NCI-H128 (cell line): ENCODE results near the gene CLSTN2.
A peak's percentile ranks its signal among the peaks of the same experiment; 100 is the strongest.

ENCODE experiments used
- DNase-seq: peaks from one replicate; lab custom pipeline; 2025; ENCODE audit not compliant: unreplicated experiment; lab: John Stamatoyannopoulos, UW

The CLSTN2 gene

GRCh38 chr3:139935016-139935865 lies at the start of gene CLSTN2:
Gene CLSTN2 (plus strand): TSS chr3:139935185.
- peak; percentile 71 for DNase-seq

- no peak for DNase-seq
These were observed 47.6 kb upstream of the CLSTN2 start for GRCh38 chr3:139887431-139887830.

GRCh38 chr3:139888561-139889140 lies 46.3 kb upstream of the CLSTN2 start:
- no peak for DNase-seq

GRCh38 chr3:139893267-139893962 lies 41.6 kb upstream of the CLSTN2 start:
- no peak for DNase-seq

- DNase-seq = no peak
These were observed 40.9 kb upstream of the CLSTN2 start for GRCh38 chr3:139893963-139894642.

- DNase-seq = no peak
These were observed 40.4 kb upstream of the CLSTN2 start for GRCh38 chr3:139894643-139894989.

GRCh38 chr3:139897759-139898158 lies 37.2 kb upstream of the CLSTN2 start:
- no peak for DNase-seq

- no peak for DNase-seq
These were observed 28.6 kb upstream of the CLSTN2 start for GRCh38 chr3:139906418-139906817.

GRCh38 chr3:139909811-139910210 lies 25.2 kb upstream of the CLSTN2 start:
- DNase-seq = no peak

- DNase-seq = no peak
These were observed 18.7 kb upstream of the CLSTN2 start for GRCh38 chr3:139916271-139916670.

- no peak for DNase-seq
These were observed 17.7 kb upstream of the CLSTN2 start for GRCh38 chr3:139917226-139917785.

- no peak for DNase-seq
These were observed 6.1 kb upstream of the CLSTN2 start for GRCh38 chr3:139928708-139929505.

GRCh38 chr3:139930211-139930610 lies 4.8 kb upstream of the CLSTN2 start:
- no peak for DNase-seq

- peak; percentile 29 for DNase-seq
These were observed 1.2 kb upstream of the CLSTN2 start for GRCh38 chr3:139933766-139934165.

GRCh38 chr3:139934613-139935015 lies 371 bp upstream of the CLSTN2 start:
- peak; percentile 73 for DNase-seq

- DNase-seq = no peak
These were observed 1.2 kb downstream of the CLSTN2 start for GRCh38 chr3:139935866-139936817.

- DNase-seq = peak; percentile 36
These were observed 2.8 kb downstream of the CLSTN2 start for GRCh38 chr3:139937674-139938279.

GRCh38 chr3:139939681-139940190 lies 4.8 kb downstream of the CLSTN2 start:
- DNase-seq = no peak

- no peak for DNase-seq
These were observed 5.6 kb downstream of the CLSTN2 start for GRCh38 chr3:139940622-139941021.
